ENCODE measurements around the gene ADCY3. TPM values are rescaled to one million over a fixed set of nuclear protein-coding genes. Genes with fewer than 3 reads are reported as not detected.

Gene ADCY3
- total RNA-seq, 1 experiment from 2014 or later, result 39.5 TPM

- no peak overlapping the region for H3K27ac ChIP-seq (ENCODE audit: insufficient read length, low read depth, low read length)
- WGBS (ENCODE audit: extremely low coverage, insufficient read length, low lambda C conversion rate), result no CpG with 5 or more reads among the region's 20 CpGs
- peaks cover 0 to 7% of the 10 kb centered on the region in 2 experiments; a peak in 3 of 5 replicates for H3K9me3 Mint-ChIP-seq
- no peak overlapping the region for H2BK120ac ChIP-seq (ENCODE audit: low read depth, low read length, poor library complexity, severe bottlenecking)
- no peak overlapping the region for H3K18ac ChIP-seq (ENCODE audit: insufficient read length, low read depth, low read length)
- no peak overlapping the region for H2BK20ac ChIP-seq (ENCODE audit: low read depth, low read length, poor library complexity, severe bottlenecking)
- no peaks in the 10 kb centered on the region; the same call in none of the 2 replicates for H3K27me3 Mint-ChIP-seq (ENCODE audit: low read depth)
- no peaks in the 10 kb centered on the region for H3K79me1 ChIP-seq (ENCODE audit: insufficient read depth, low read depth, low read length, poor library complexity, severe bottlenecking)
- TF ChIP-seq, protein P1, sequence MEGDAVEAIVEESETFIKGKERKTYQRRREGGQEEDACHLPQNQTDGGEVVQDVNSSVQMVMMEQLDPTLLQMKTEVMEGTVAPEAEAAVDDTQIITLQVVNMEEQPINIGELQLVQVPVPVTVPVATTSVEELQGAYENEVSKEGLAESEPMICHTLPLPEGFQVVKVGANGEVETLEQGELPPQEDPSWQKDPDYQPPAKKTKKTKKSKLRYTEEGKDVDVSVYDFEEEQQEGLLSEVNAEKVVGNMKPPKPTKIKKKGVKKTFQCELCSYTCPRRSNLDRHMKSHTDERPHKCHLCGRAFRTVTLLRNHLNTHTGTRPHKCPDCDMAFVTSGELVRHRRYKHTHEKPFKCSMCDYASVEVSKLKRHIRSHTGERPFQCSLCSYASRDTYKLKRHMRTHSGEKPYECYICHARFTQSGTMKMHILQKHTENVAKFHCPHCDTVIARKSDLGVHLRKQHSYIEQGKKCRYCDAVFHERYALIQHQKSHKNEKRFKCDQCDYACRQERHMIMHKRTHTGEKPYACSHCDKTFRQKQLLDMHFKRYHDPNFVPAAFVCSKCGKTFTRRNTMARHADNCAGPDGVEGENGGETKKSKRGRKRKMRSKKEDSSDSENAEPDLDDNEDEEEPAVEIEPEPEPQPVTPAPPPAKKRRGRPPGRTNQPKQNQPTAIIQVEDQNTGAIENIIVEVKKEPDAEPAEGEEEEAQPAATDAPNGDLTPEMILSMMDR (conservative IDR thresholded peaks at IDR 0.05), result no peak
- no peak for DNase-seq
- no peak overlapping the region for H2AK5ac ChIP-seq (ENCODE audit: insufficient read length, low read length)
- no peak overlapping the region for H3T11ph ChIP-seq (ENCODE audit: low read length)
- H3K4me2 ChIP-seq (ENCODE audit: insufficient read depth, insufficient read length, low read length), result no peak overlapping the region
- peak overlapping the region in 1 of 3 experiments; percentile 70; a peak in 1 of 7 replicates for H3K27ac Mint-ChIP-seq
- no peaks in the 10 kb centered on the region for H4K20me1 ChIP-seq (ENCODE audit: control insufficient read depth, insufficient read depth, insufficient read length)
- no peak overlapping the region for H4K91ac ChIP-seq (ENCODE audit: insufficient read length, low read depth, low read length)
- H3K79me2 ChIP-seq (ENCODE audit: insufficient read depth, low read length), result no peaks in the 10 kb centered on the region
- H3K4me1 ChIP-seq (ENCODE audit: insufficient read depth, low read length), result peaks cover 2% of the 10 kb centered on the region; the same call in 1 of the 2 replicates
- no peak overlapping the region for H2BK5ac ChIP-seq (ENCODE audit: insufficient read length, low read length)
- H3K4ac ChIP-seq (ENCODE audit: low read depth, low read length), result no peak overlapping the region
- no peak overlapping the region for H4K5ac ChIP-seq (ENCODE audit: insufficient read length, low read depth, low read length)
- no peak overlapping the region for H2BK12ac ChIP-seq (ENCODE audit: insufficient read length, low read depth, low read length)
- peaks cover 42 to 46% (median 42%) of the 10 kb centered on the region in 3 experiments for H3K36me3 Mint-ChIP-seq (ENCODE audit: insufficient read depth in 1 of 3, low read depth in 3 of 3)
- no peaks in the 10 kb centered on the region for H3K27me3 ChIP-seq (ENCODE audit: insufficient read depth, low read length)
- peaks cover 22% of the 10 kb centered on the region in 2 experiments for H3K4me1 Mint-ChIP-seq
- H3K9ac ChIP-seq (ENCODE audit: extremely low read depth, insufficient read length, low read length), result no peak overlapping the region
- H3K9me3 ChIP-seq (ENCODE audit: control insufficient read depth, low read depth, low read length), result no peaks in the 10 kb centered on the region
- no peak overlapping the region for H4K8ac ChIP-seq (replicated peaks; ENCODE audit: insufficient read length, low read depth, low read length)
- H2BK15ac ChIP-seq (ENCODE audit: low read depth, low read length), result no peak overlapping the region
- H3K4me3 Mint-ChIP-seq, result no peak overlapping the region
- no peak overlapping the region for H2AFZ ChIP-seq (ENCODE audit: low read length)
- H3K23me2 ChIP-seq (ENCODE audit: insufficient read length, low read depth, low read length, poor library complexity, severe bottlenecking), result no peaks in the 10 kb centered on the region
- no peak overlapping the region for H3K14ac ChIP-seq (ENCODE audit: insufficient read depth, low read length)
- no peak overlapping the region for H3K23ac ChIP-seq (ENCODE audit: insufficient read length, low read depth, low read length)
- H3K56ac ChIP-seq (ENCODE audit: insufficient read length, low read depth, low read length), result no peak overlapping the region
Observed at GRCh38 chr2:24834733-24835395, 85.2 kb downstream of the ADCY3 start.

Data from H9 (cell line).